SK-N-MC (cell line): Measurements from ENCODE around the gene EVX1.

Experiments used
- EZH2 ChIP-seq: fragments of 200-600 bp; sonication (generic); IDR thresholded peaks from one replicate; pipeline ENCODE4 v1.6.1; 2017; ENCODE audit warnings: antibody characterized with exemption
- POLR2AphosphoS5 ChIP-seq: IDR thresholded peaks from 2 replicates; pipeline ENCODE4 v1.6.1; 2012; ENCODE audit warnings: mild to moderate bottlenecking, low read depth, low read length, borderline replicate concordance

GRCh38 chr7:27238979-27239386 lies 3.6 kb upstream of the EVX1 start:
- TF ChIP-seq EZH2 (no peak), POLR2AphosphoS5 (no peak)
